ENCODE results near the gene SLC32A1.

DNA sequence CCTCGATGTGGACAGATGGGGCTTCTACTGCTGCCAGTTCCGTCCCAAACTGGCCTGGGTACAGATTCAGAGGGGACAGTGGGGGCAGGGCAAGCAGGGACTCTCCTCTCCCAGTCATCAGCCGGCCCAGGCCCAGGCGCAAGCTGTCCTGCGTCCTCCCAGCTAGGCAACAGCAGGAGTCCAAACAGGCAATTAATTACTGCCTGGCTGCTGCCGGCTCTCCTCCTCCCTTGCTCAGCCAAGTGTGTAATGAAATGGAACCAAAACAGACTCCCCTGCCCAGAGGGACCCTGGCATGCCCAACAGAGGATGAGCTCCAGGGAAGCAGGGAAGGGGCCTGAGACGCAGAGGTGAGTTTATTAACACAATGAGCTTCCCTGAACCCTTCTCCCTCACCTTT is 17.8 kb upstream of the SLC32A1 start:
- no peak for TF ChIP-seq POLR2A (IDR thresholded peaks at IDR 0.05; ENCODE audit: low read depth, low read length)
- TF ChIP-seq, protein P1, sequence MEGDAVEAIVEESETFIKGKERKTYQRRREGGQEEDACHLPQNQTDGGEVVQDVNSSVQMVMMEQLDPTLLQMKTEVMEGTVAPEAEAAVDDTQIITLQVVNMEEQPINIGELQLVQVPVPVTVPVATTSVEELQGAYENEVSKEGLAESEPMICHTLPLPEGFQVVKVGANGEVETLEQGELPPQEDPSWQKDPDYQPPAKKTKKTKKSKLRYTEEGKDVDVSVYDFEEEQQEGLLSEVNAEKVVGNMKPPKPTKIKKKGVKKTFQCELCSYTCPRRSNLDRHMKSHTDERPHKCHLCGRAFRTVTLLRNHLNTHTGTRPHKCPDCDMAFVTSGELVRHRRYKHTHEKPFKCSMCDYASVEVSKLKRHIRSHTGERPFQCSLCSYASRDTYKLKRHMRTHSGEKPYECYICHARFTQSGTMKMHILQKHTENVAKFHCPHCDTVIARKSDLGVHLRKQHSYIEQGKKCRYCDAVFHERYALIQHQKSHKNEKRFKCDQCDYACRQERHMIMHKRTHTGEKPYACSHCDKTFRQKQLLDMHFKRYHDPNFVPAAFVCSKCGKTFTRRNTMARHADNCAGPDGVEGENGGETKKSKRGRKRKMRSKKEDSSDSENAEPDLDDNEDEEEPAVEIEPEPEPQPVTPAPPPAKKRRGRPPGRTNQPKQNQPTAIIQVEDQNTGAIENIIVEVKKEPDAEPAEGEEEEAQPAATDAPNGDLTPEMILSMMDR (IDR thresholded peaks at IDR 0.05; ENCODE audit: extremely low read depth in 1 of 2, insufficient read depth in 1 of 2, low read depth in 1 of 2, low read length in 2 of 2) = no peak
- TF ChIP-seq, protein P2, sequence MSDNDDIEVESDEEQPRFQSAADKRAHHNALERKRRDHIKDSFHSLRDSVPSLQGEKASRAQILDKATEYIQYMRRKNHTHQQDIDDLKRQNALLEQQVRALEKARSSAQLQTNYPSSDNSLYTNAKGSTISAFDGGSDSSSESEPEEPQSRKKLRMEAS (IDR thresholded peaks at IDR 0.05; ENCODE audit: insufficient read depth, insufficient read length) = no peak
- no peak for TF ChIP-seq MYC (IDR thresholded peaks at IDR 0.05; ENCODE audit: low read depth, low read length)
- no peak for TF ChIP-seq POLR2AphosphoS5 (IDR thresholded peaks at IDR 0.05; ENCODE audit: insufficient read depth, low read depth, low read length)
- TF ChIP-seq JUN (IDR thresholded peaks at IDR 0.05; ENCODE audit: borderline replicate concordance, insufficient read depth, insufficient read length, low read depth) = no peak
- TF ChIP-seq EZH2 (IDR thresholded peaks at IDR 0.05; ENCODE audit: borderline replicate concordance, low read depth, low read length, severe bottlenecking) = no peak
- TF ChIP-seq FOS (IDR thresholded peaks at IDR 0.05; ENCODE audit: borderline replicate concordance, insufficient read depth, low read length) = no peak

All from endothelial cell of umbilical vein (primary cell).